HepG2 (cell line): ENCODE results near the gene HEMK1.

Source experiments
- ETS1 ChIP-seq: sonication (generic); formaldehyde crosslinking; IDR thresholded peaks from 2 replicates; pipeline ENCODE4 v1.4.0; 2020; ENCODE audit warnings: missing genetic modification reagents
- POLR2AphosphoS5 ChIP-seq: IDR thresholded peaks from 2 replicates; pipeline ENCODE4 v1.6.1; 2012; ENCODE audit warnings: low read depth, low read length
- ZNF788 ChIP-seq: sonication (generic); formaldehyde crosslinking; IDR thresholded peaks from 2 replicates; pipeline ENCODE4 v1.5.0; 2020; ENCODE audit warnings: mild to moderate bottlenecking, missing genetic modification reagents, borderline replicate concordance

DNA sequence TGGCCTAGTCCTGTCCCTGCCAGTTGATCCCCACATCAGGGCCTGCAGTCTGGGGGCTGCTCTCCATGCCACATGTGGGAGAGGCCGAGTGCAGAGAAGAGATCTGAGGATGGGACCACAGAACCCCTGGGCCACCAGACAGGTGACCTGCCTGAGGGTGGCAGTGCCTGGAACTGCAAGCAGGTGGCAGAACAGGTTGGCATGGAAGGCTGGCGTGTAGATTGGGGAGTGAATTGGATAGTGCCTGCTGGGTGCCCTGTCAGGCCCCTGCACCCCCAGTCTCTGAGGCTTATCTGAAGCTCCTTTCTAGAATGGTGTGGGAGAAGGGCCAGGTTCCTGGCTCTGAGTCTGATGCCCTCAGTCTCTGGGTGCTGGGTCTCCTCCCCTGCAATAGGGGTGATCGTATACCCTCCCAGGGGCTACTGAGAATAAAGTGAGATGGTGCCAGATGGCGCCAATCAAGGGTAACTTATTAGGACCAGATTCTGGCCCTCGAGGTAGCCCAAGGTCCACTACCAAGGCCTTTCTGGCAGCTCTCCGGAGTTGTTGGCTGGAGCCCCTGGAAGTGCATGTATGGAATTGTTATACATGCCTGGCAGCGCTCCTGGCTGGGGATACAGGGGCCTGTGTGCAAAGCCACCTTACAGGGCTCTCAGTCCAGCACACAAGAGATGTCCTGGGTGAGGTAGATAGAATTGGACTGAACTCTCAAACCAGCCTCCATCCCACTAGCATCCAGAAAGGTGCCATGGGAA lies 17.5 kb upstream of the HEMK1 start:
- TF ChIP-seq POLR2AphosphoS5 (no peak), ZNF788 (CRISPR knock-in tag) (no peak), ETS1 (CRISPR knock-in tag) (no peak)
